Mesendoderm (in vitro differentiated cells): ENCODE measurements around the gene ABCC1.
"Not testable (repeated sequence)": the region's sequence is repeated elsewhere in the genome, so short reads cannot be mapped to it uniquely, and the experiment has no call there.

Source experiments
- DNase-seq: peaks from one replicate; pipeline ENCODE4 v3.0.0; 2013
- H2AK5ac ChIP-seq: 2 replicates; pipeline ENCODE4 v1.6.1; 2013; ENCODE audit warnings: low read length, inconsistent platforms
- H2BK120ac ChIP-seq: 2 replicates; pipeline ENCODE4 v1.6.1; 2013; ENCODE audit warnings: low read depth, mild to moderate bottlenecking, low read length, moderate library complexity, mixed read lengths
- H2BK15ac ChIP-seq: replicated peaks from 2 replicates; pipeline ENCODE4 v1.6.1; 2013; ENCODE audit warnings: low read depth, mild to moderate bottlenecking, moderate library complexity
- H2BK5ac ChIP-seq: 2 replicates; pipeline ENCODE4 v1.6.1; 2013; ENCODE audit warnings: low read length, inconsistent platforms
- H3K18ac ChIP-seq: 2 replicates; pipeline ENCODE4 v1.6.1; 2013; ENCODE audit warnings: mild to moderate bottlenecking, low read length, mixed read lengths
- H3K23ac ChIP-seq: one replicate; pipeline ENCODE4 v1.6.1; 2013; ENCODE audit warnings: low read length
- H3K27ac ChIP-seq: 2 replicates; pipeline ENCODE4 v1.5.1; 2013; ENCODE audit warnings: low read depth, mild to moderate bottlenecking, inconsistent platforms, low read length, moderate library complexity
- H3K27me3 ChIP-seq: 2 replicates; pipeline ENCODE4 v1.6.1; 2013; ENCODE audit warnings: low read length, control low read depth, mild to moderate bottlenecking, inconsistent platforms; ENCODE audit not compliant: insufficient read depth, poor library complexity
- H3K36me3 ChIP-seq: 2 replicates; pipeline ENCODE4 v1.6.1; 2013; ENCODE audit warnings: low read length, inconsistent platforms; ENCODE audit not compliant: control insufficient read depth, insufficient read depth
- H3K4ac ChIP-seq: one replicate; pipeline ENCODE4 v1.6.1; 2013; ENCODE audit warnings: low read depth, mild to moderate bottlenecking, low read length, moderate library complexity
- H3K4me1 ChIP-seq: 2 replicates; pipeline ENCODE4 v1.6.1; 2013; ENCODE audit warnings: low read depth, low read length, inconsistent platforms; ENCODE audit not compliant: control insufficient read depth
- H3K4me2 ChIP-seq: 2 replicates; pipeline ENCODE4 v1.6.1; 2013; ENCODE audit warnings: low read length
- H3K4me3 ChIP-seq: 2 replicates; pipeline ENCODE4 v1.5.1; 2013; ENCODE audit warnings: mild to moderate bottlenecking, low read length
- H3K56ac ChIP-seq: one replicate; pipeline ENCODE4 v1.6.1; 2013; ENCODE audit warnings: low read length
- H3K79me1 ChIP-seq: 2 replicates; pipeline ENCODE4 v1.6.1; 2013; ENCODE audit warnings: low read length, inconsistent platforms
- H3K79me2 ChIP-seq: 2 replicates; pipeline ENCODE4 v1.6.1; 2013; ENCODE audit warnings: mild to moderate bottlenecking, low read length; ENCODE audit not compliant: control insufficient read depth, insufficient read depth
- H3K9ac ChIP-seq: 2 replicates; pipeline ENCODE4 v1.6.1; 2013; ENCODE audit warnings: low read length, inconsistent platforms
- H4K5ac ChIP-seq: one replicate; pipeline ENCODE4 v1.6.1; 2013; ENCODE audit warnings: low read length
- H4K8ac ChIP-seq: one replicate; pipeline ENCODE4 v1.6.1; 2013; ENCODE audit warnings: low read depth, mild to moderate bottlenecking, control low read depth, low read length, moderate library complexity
- WGBS: extraction: QIAGEN DNeasy Blood & Tissue Kit; methylation state at CpG from one replicate; pipeline ENCODE4 v1.1.7; 2013; ENCODE audit warnings: low lambda C conversion rate, missing lambda C conversion rate; ENCODE audit not compliant: insufficient coverage; ENCODE audit errors: extremely low coverage; 5-methylcytosine and 5-hydroxymethylcytosine counted together

Gene ABCC1

GRCh38 chr16:16149710-16150116 lies 200.3 kb downstream of the ABCC1 start:
- H3K23ac ChIP-seq, result no peak overlapping the region
- H3K27ac ChIP-seq, result no peak overlapping the region
- no peak for DNase-seq
- H4K5ac ChIP-seq, result no peak overlapping the region
- no peak overlapping the region for H3K56ac ChIP-seq
- no peak overlapping the region for H3K4me3 ChIP-seq
- no CpG with 5 or more reads among the region's 10 CpGs for whole genome bisulfite sequencing
- H2BK120ac ChIP-seq, result no peak overlapping the region
- no peaks in the 10 kb centered on the region for H3K4me1 ChIP-seq
- no peak overlapping the region for H2AK5ac ChIP-seq
- H3K4me2 ChIP-seq, result no peak overlapping the region
- no peak overlapping the region for H4K8ac ChIP-seq
- no peak overlapping the region for H2BK5ac ChIP-seq
- no peaks in the 10 kb centered on the region for H3K27me3 ChIP-seq
- H3K18ac ChIP-seq, result no peak overlapping the region
- H3K4ac ChIP-seq, result no peak overlapping the region
- H3K79me2 ChIP-seq, result no peaks in the 10 kb centered on the region
- H3K79me1 ChIP-seq, result no peaks in the 10 kb centered on the region
- H3K9ac ChIP-seq, result no peak overlapping the region
- no peaks in the 10 kb centered on the region for H3K36me3 ChIP-seq
- no peak overlapping the region for H2BK15ac ChIP-seq

DNA sequence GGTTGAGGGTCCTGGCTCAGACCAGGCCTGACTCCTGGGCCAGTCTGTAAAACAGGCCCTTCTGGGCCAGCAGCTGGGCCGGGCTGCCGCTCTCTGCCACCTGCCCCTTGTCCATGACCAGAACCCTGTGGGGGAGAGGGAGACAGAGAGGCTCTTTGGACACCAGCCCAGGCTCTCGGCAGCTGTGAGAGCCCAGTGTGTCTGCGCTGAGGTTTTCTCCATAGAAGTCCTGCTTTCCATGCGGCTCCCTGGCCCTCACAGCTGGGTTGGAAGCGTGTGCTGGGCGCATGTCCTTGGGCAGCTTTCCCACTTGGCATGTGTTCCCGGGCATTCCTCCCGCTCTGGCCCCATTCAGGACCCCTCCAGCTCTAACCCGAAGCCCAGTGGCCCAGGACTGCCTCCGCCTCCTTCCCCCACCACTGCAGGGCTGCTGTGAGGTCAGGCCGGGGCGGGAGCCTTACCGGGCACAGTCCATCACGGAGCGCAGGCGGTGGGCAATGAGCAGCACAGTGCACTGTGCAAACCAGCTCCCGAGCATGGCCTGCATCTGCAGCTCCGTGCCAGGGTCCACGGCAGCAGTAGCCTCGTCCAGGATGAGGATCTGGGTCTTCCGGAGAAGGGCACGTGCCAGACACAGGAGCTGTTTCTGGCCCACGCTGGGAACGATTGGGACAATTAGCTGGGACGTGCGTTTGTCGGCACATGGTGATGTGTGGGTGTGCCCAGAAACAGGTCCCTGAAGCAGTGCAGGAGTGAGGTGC lies 200.9 kb downstream of the ABCC1 start:
- no peak overlapping the region for H3K56ac ChIP-seq
- H3K27ac ChIP-seq, result no peak overlapping the region
- H3K4me2 ChIP-seq, result no peak overlapping the region
- no CpG with 5 or more reads among the region's 28 CpGs for WGBS
- H3K4me3 ChIP-seq, result no peak overlapping the region
- no peak overlapping the region for H3K9ac ChIP-seq
- H4K5ac ChIP-seq, result no peak overlapping the region
- H3K36me3 ChIP-seq, result no peaks in the 10 kb centered on the region
- no peak overlapping the region for H3K18ac ChIP-seq
- peak overlapping the region; percentile 9 for H3K23ac ChIP-seq
- no peak for DNase-seq
- H2BK120ac ChIP-seq, result no peak overlapping the region
- no peaks in the 10 kb centered on the region for H3K4me1 ChIP-seq
- H3K4ac ChIP-seq, result no peak overlapping the region
- no peaks in the 10 kb centered on the region for H3K27me3 ChIP-seq
- H3K79me2 ChIP-seq, result no peaks in the 10 kb centered on the region
- H3K79me1 ChIP-seq, result no peaks in the 10 kb centered on the region
- no peak overlapping the region for H2AK5ac ChIP-seq
- no peak overlapping the region for H2BK5ac ChIP-seq
- H2BK15ac ChIP-seq, result no peak overlapping the region
- H4K8ac ChIP-seq, result no peak overlapping the region

GRCh38 chr16:16150878-16151152 lies 201.4 kb downstream of the ABCC1 start:
- H3K36me3 ChIP-seq, result no peaks in the 10 kb centered on the region
- H3K18ac ChIP-seq, result no peak overlapping the region
- H3K79me1 ChIP-seq, result no peaks in the 10 kb centered on the region
- H3K27me3 ChIP-seq, result no peaks in the 10 kb centered on the region
- DNase-seq, result no peak
- H2BK5ac ChIP-seq, result no peak overlapping the region
- no peak overlapping the region for H3K9ac ChIP-seq
- no peak overlapping the region for H4K8ac ChIP-seq
- H3K4me3 ChIP-seq, result no peak overlapping the region
- H3K27ac ChIP-seq, result no peak overlapping the region
- H3K56ac ChIP-seq, result no peak overlapping the region
- no peak overlapping the region for H2BK120ac ChIP-seq
- no peak overlapping the region for H2BK15ac ChIP-seq
- no peak overlapping the region for H3K23ac ChIP-seq
- H3K79me2 ChIP-seq, result no peaks in the 10 kb centered on the region
- H3K4me2 ChIP-seq, result no peak overlapping the region
- no peaks in the 10 kb centered on the region for H3K4me1 ChIP-seq
- H2AK5ac ChIP-seq, result no peak overlapping the region
- H4K5ac ChIP-seq, result no peak overlapping the region
- no peak overlapping the region for H3K4ac ChIP-seq
- no CpG with 5 or more reads among the region's 4 CpGs for WGBS

DNA sequence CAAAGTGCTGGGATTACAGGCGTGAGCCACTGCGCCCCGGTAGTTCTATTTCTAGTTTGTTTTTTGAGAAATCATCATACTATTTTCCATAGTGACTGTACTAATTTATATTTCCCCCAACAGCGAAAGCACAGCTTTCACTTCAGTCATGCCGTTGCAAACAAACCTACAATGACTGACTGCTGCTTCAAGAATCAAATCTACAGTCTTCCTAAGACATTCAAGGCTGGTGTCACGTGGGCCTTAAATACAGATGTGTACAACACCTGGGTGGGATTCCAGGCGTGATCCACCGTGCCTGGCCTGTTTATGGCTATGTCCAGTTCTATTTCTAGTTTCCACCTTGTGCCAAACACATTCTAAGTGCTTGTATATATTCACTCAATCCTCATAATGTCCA lies 201.9 kb downstream of the ABCC1 start:
- H3K9ac ChIP-seq, result no peak overlapping the region
- H3K4ac ChIP-seq, result no peak overlapping the region
- no CpG with 5 or more reads among the region's 8 CpGs for WGBS
- no peak overlapping the region for H2BK15ac ChIP-seq
- no peaks in the 10 kb centered on the region for H3K36me3 ChIP-seq
- H4K5ac ChIP-seq, result no peak overlapping the region
- no peak overlapping the region for H3K4me2 ChIP-seq
- no peaks in the 10 kb centered on the region for H3K79me1 ChIP-seq
- no peak overlapping the region for H2BK5ac ChIP-seq
- H2AK5ac ChIP-seq, result no peak overlapping the region
- no peaks in the 10 kb centered on the region for H3K4me1 ChIP-seq
- no peak for DNase-seq
- no peak overlapping the region for H3K27ac ChIP-seq
- no peak overlapping the region for H3K23ac ChIP-seq
- no peak overlapping the region for H2BK120ac ChIP-seq
- H3K18ac ChIP-seq, result no peak overlapping the region
- H4K8ac ChIP-seq, result no peak overlapping the region
- H3K79me2 ChIP-seq, result no peaks in the 10 kb centered on the region
- no peaks in the 10 kb centered on the region for H3K27me3 ChIP-seq
- no peak overlapping the region for H3K4me3 ChIP-seq
- H3K56ac ChIP-seq, result no peak overlapping the region

DNA sequence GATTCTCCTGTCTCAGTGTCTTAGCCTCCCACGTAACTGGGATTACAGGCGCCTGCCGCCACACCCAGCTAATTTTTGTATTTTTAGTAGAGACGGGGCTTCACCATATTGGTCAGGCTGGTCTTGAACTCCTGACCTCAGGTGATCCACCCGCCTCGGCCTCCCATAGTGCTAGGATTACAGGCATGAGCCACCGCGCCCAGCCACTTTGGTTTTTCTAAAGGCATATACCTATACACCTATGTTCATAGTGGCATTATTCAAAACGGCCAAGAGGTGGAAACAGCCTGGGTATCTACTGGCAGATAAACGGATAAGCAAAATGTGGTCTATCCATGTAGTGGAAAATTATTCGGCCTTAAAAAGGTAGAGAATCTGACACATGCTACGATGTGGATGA lies 203.6 kb downstream of the ABCC1 start:
- no CpG with 5 or more reads among the region's 12 CpGs for WGBS
- not testable (repeated sequence) for H3K27me3 ChIP-seq, H3K36me3 ChIP-seq, H3K56ac ChIP-seq, H3K18ac ChIP-seq, H2BK15ac ChIP-seq, H3K23ac ChIP-seq, H3K4me2 ChIP-seq, H2BK120ac ChIP-seq, H3K79me2 ChIP-seq, H2AK5ac ChIP-seq, H3K4me3 ChIP-seq, H3K9ac ChIP-seq, H3K27ac ChIP-seq, H4K8ac ChIP-seq, DNase-seq, H3K4me1 ChIP-seq, H3K4ac ChIP-seq, H2BK5ac ChIP-seq, H3K79me1 ChIP-seq, H4K5ac ChIP-seq

DNA sequence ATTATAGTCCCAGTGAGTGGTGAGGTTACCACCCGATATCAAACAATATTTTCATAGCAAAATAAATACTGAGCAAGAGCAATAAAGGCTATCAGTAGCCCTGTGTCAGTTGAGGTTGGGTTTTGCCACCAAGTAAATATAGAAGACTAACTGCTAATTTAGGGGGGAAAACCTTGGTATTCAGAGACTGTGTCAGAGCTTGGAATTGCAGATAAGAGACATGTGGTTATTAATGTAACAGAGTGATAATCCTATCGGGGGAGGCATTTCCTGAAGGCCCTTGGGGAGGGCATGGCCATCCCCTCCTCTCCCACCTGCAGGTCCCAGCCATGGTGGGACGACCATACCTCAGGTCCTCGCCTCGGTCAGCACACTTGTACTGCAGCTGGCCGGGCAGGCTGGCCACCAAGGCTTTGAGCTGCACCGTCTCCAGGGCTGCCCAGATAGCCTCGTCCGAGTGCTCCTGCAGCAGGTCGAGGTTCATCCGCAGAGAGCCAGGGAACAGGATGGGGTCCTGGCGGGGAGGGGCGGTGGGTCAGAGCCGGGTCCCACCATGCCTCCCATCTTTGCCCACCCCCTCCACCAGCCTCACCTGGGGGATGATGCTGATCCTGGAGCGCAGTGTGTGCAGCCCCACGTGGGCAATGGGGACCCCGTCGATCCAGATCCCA lies 205.0 kb downstream of the ABCC1 start:
- Histone ChIP-seq H3K9ac (no peak overlapping the region), H2BK5ac (no peak overlapping the region), H3K18ac (no peak overlapping the region), H3K4me2 (no peak overlapping the region), H3K36me3 (no peaks in the 10 kb centered on the region), H3K4me1 (no peaks in the 10 kb centered on the region), H4K5ac (no peak overlapping the region), H3K23ac (no peak overlapping the region), H3K27me3 (no peaks in the 10 kb centered on the region), H2BK120ac (no peak overlapping the region), H3K79me2 (no peaks in the 10 kb centered on the region), H2AK5ac (no peak overlapping the region), H3K4me3 (no peak overlapping the region), H2BK15ac (no peak overlapping the region), H3K79me1 (no peaks in the 10 kb centered on the region), H3K27ac (no peak overlapping the region), H3K4ac (no peak overlapping the region), H4K8ac (no peak overlapping the region), H3K56ac (no peak overlapping the region)
- DNase-seq, result no peak
- no CpG with 5 or more reads among the region's 18 CpGs for WGBS
